HG03045 (cell line): ENCODE data around the gene PGM5.

Experiments
- ATAC-seq: cut with Tn5 transposase; IDR thresholded peaks from one replicate; pipeline ENCODE4 v1.9.1; 2021; ENCODE audit warnings: mild to moderate bottlenecking, moderate library complexity; ENCODE audit not compliant: unreplicated experiment

Gene PGM5

GRCh38 chr9:68530618-68531017 lies 174.2 kb downstream of the PGM5 start:
- ATAC-seq: no peak

- no peak for ATAC-seq
These were observed 175.7 kb downstream of the PGM5 start for GRCh38 chr9:68532131-68532530.

GRCh38 chr9:68533678-68534077 lies 177.3 kb downstream of the PGM5 start:
- no peak for ATAC-seq

GRCh38 chr9:68536876-68537615 lies 180.6 kb downstream of the PGM5 start:
- no peak for ATAC-seq

GRCh38 chr9:68537616-68537880 lies 181.1 kb downstream of the PGM5 start:
- ATAC-seq: no peak

GRCh38 chr9:68538200-68538599 lies 181.8 kb downstream of the PGM5 start:
- ATAC-seq: no peak

- ATAC-seq: no peak
These were observed 184.5 kb downstream of the PGM5 start, which contains the start of gene TMEM252 for GRCh38 chr9:68540712-68541535. TMEM252 (minus strand) TSS chr9:68540883; CDS start chr9:68540814, 69 bp downstream.

- no peak for ATAC-seq
These were observed 185.2 kb downstream of the PGM5 start for GRCh38 chr9:68541568-68541967.

GRCh38 chr9:68545033-68545705 lies 188.8 kb downstream of the PGM5 start:
- peak; percentile 53 for ATAC-seq

GRCh38 chr9:68546596-68547390 lies 190.4 kb downstream of the PGM5 start:
- peak; percentile 71 for ATAC-seq

GRCh38 chr9:68547417-68547816 lies 191.0 kb downstream of the PGM5 start:
- ATAC-seq: no peak

- no peak for ATAC-seq
These were observed 191.8 kb downstream of the PGM5 start for GRCh38 chr9:68548241-68548640.

- no peak for ATAC-seq
These were observed 194.8 kb downstream of the PGM5 start for GRCh38 chr9:68551191-68551590.

GRCh38 chr9:68552700-68553476 lies 196.5 kb downstream of the PGM5 start:
- ATAC-seq: no peak

- ATAC-seq: no peak
These were observed 199.2 kb downstream of the PGM5 start for GRCh38 chr9:68555437-68556150.

GRCh38 chr9:68558545-68558944 lies 202.1 kb downstream of the PGM5 start:
- ATAC-seq: no peak

- no peak for ATAC-seq
These were observed 203.8 kb downstream of the PGM5 start for GRCh38 chr9:68560071-68560844.

GRCh38 chr9:68562461-68562860 lies 206.1 kb downstream of the PGM5 start:
- ATAC-seq: no peak

- ATAC-seq: no peak
These were observed 211.2 kb downstream of the PGM5 start for GRCh38 chr9:68567565-68567964.
